Left forelimb (tissue), 1 donor: Measurements from ENCODE around the gene OSBPL1A.

Experiments used
- DNase-seq: peaks from one replicate; pipeline ENCODE4 v3.0.0-alpha.2; 2018; ENCODE audit warnings: low spot score

OSBPL1A gene

GRCh38 chr18:24267878-24268277 is 129.7 kb downstream of the OSBPL1A start:
- DNase-seq = no peak

DNA sequence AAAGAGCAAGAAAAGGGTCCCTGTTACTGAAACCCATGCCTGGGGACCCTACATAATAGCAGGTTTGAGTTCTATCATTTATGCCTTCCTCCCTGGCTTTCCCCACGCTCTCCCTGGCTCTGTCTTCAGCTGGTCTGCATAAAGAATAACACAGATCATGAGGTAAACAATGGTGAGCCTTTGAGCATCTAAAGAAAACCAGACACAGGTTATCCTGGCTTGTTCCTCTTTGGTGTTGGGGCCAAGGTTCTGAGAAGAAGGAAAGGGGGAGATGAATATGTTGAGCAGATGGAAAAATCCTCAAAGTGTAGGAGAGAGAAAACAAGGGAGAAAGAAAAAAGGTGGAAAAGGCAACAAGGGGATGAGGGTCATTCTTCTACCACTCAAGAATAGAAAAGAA is 131.5 kb downstream of the OSBPL1A start:
- DNase-seq = no peak

- DNase-seq = no peak
Observed at GRCh38 chr18:24265502-24266064, 132.0 kb downstream of the OSBPL1A start.

- DNase-seq = no peak
Observed at GRCh38 chr18:24263050-24263449, 134.6 kb downstream of the OSBPL1A start.

DNA sequence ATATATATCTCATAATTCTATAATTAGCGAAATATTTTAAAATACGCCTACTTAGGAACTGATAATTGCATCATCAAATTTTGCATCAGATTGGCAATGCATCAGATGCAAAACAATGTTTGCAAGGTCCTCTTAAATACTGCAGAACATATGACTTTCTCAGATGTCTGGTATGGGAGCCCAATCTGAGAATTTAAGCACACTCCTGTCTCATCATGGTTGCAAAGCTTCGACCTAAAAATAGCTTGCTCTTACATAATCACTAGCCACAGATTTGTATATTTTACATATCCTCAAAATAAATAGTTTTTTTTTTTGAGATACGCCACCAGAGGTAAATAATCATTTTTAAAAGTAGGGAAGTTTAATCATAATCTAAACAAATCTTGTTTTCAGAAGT is 135.5 kb downstream of the OSBPL1A start:
- DNase-seq = no peak

GRCh38 chr18:24259869-24260641 is 137.6 kb downstream of the OSBPL1A start:
- no peak for DNase-seq

DNA sequence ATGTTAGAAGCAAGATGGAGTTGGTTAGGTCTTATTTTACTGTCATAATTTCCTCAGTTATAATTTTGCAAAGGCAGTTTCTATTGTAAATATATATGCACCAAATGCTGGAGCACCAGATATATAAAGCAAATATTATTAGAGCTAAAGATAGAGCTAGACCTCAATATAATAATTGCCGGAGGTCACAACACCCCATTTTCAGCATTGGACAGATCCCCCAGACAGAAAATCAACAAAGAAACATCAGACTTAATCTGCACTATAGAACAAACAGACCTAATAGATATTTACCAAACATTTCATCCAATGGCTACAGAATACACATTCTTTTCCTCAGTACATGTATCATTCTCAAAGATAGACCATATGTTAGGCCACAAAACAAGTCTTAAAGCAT is 143.6 kb downstream of the OSBPL1A start:
- DNase-seq = no peak

- DNase-seq = no peak
Observed at GRCh38 chr18:24249716-24250115, 147.9 kb downstream of the OSBPL1A start.

GRCh38 chr18:24248359-24248758 is 149.3 kb downstream of the OSBPL1A start:
- DNase-seq = no peak

DNA sequence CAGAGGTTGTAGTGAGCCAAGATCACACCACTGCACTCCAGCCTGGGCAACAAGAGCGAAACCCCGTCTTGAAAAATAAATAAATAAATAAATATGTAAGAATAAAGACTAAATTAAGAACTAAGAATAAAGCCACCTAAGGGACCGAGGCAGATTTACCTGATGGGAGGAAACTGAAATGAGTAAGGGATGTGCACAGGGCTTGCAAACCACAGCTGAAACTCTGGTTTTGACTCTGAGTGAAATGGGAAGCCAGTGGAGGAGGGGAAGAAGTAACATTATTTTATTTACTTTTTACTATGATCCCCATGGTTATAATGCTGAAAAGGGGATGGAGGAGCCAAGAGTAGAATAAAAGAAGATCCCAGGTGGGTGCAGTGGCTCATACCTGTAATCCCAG is 151.5 kb downstream of the OSBPL1A start:
- DNase-seq = no peak

DNA sequence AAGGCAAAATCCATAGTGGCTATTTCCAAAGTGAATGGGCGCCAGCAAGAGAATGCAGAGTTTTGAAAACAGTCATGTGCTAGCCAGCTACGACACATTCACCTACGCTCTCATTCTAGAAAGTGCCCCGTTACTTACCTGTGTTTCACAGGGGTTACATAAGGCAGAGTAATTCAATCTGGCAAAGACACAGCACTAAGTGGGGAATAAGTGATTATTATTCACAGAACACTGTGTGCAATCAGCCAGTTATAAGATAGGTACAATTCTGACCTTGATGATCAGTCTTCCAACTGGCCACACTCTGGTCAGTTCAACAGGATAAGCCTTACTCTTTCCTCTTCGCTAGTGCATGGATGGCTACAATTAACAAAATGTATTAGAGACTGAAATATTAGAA is 152.9 kb downstream of the OSBPL1A start:
- DNase-seq = no peak

DNA sequence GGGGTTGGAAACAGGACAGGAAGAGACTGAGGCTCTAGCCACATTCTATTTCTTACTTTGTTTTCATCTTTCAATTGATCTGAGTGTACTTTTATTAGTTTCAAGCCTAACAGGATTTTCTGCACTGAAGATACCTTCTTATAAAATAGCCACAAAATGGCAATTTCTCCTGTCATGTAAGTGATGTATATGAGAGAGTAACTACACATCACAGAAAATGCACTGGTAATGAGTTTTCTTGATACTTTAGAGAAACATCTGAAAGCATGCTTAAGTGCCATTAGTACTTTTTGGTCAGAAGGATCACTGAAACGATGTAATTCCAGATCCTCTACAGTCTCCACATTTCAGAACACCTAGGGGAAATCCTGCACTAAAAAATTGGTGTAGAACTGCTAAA is 153.9 kb downstream of the OSBPL1A start:
- no peak for DNase-seq

DNA sequence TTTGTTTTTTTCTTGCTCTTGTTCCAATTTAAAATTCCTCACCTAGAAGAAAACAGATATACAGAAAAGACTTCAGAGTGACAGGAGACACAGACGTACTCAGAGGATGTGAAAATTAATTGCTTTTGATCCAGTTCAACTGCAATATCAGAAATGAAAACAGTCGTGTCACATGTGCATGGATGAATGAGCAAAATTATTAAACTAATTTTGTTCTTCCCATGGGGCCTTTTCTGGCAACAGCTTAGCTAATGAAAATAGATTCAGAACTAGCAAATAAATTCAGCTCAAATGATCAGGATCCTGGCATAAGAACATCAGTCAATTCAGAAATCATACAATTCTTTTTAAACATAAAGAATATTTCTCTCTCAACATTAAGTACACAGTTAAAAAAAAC is 158.3 kb downstream of the OSBPL1A start:
- no peak for DNase-seq

- no peak for DNase-seq
Observed at GRCh38 chr18:24238387-24238786, 159.2 kb downstream of the OSBPL1A start.

- DNase-seq = no peak
Observed at GRCh38 chr18:24234850-24235418, 162.7 kb downstream of the OSBPL1A start.

DNA sequence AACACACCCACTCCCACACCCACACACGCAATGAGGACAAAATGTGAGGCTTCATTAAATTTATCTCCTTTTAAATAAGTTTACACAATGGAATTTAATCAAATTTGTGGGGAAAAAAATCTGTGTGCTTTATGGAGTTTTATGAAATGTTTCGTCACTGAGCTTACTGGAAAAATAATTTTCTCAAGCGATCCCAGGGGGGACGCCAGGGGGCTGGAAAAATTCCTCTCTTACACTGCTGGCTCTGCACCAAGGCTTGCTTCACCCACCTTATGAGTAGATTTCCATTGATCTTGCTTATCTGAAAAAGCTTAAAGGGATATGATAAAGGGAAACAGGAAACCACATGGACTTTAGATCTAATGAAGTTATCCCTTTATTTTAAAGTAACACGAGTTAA is 163.3 kb downstream of the OSBPL1A start:
- no peak for DNase-seq

- DNase-seq = no peak
Observed at GRCh38 chr18:24232800-24233199, 164.8 kb downstream of the OSBPL1A start.

- no peak for DNase-seq
Observed at GRCh38 chr18:24231773-24232735, 165.6 kb downstream of the OSBPL1A start.

GRCh38 chr18:24230766-24231165 is 166.9 kb downstream of the OSBPL1A start:
- no peak for DNase-seq

DNA sequence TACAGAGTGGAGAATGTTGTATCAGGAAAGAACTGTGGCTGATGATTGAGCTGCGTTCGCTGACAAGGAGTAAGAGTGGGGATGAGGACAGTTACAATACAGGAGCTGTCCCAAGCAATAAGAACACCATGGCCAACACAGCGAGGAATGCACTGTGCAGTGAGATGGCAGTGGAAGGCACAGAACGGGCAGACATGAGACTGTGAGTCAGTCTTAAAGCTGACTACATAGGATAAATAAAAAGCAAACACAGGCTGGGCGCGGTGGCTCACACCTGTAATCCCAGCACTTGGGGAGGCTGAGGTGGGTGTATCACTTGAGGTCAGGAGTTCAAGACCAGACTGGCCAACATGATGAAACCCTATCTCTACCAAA is 169.0 kb downstream of the OSBPL1A start:
- no peak for DNase-seq

GRCh38 chr18:24227977-24228666 is 169.5 kb downstream of the OSBPL1A start:
- DNase-seq = no peak

DNA sequence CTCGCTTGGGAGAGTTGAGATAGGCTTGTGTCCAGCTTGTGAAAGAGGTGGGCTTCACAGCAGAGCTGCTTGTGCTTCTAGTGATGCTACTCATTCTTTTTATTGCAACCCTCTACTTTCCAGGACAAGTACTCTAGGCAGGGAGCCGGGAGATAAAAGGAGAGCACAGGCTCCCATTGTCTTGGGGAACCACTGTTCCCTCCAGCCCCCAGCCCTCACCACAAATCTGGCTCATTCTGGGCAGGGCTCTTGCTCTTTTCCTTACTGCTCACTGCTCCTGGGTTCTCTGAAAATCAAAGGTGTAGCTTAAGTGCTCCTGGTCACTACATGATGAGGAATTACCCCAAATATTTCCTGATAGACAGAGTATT is 177.3 kb downstream of the OSBPL1A start:
- no peak for DNase-seq
